GM21825 (cell line): ENCODE data around the gene EIF4G1.

ENCODE experiments used
- ATAC-seq: cut with Tn5 transposase; IDR thresholded peaks from one replicate; pipeline ENCODE4 v1.9.1; 2021; ENCODE audit warnings: mild to moderate bottlenecking, moderate library complexity; ENCODE audit not compliant: unreplicated experiment

EIF4G1 gene

DNA sequence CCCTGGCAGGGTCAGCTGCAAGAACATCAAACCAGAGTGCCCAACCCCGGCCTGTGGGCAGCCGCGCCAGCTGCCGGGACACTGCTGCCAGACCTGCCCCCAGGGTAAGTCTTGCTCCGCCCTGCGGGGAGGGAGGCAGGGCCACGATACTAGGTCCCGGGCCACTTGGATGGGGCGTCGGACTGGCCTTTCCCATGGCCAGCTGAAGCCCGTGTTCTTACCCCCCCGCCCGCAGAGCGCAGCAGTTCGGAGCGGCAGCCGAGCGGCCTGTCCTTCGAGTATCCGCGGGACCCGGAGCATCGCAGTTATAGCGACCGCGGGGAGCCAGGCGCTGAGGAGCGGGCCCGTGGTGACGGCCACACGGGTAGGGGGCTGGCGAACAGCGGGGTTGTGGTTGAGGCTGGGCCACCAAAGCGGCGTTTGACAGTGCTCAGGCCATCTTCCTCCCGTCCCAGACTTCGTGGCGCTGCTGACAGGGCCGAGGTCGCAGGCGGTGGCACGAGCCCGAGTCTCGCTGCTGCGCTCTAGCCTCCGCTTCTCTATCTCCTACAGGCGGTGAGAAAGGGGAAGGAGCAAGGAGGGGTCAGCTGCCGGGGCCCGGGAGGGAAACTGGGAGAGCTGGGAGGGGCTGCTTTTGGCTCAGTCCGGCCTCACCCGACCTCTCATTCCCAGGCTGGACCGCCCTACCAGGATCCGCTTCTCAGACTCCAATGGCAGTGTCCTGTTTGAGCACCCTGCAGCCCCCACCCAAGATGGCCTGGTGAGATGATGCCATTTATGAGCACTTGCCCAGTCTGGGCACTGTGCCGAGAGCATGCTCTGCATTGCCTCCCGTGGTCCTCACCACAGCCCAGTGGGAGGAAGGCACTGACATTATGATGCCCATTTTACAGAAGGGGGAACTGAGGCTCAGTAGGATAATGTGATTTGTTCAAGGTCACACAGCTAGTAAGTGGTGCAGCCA, 67.1 kb downstream of the EIF4G1 start:
- ATAC-seq = no peak

DNA sequence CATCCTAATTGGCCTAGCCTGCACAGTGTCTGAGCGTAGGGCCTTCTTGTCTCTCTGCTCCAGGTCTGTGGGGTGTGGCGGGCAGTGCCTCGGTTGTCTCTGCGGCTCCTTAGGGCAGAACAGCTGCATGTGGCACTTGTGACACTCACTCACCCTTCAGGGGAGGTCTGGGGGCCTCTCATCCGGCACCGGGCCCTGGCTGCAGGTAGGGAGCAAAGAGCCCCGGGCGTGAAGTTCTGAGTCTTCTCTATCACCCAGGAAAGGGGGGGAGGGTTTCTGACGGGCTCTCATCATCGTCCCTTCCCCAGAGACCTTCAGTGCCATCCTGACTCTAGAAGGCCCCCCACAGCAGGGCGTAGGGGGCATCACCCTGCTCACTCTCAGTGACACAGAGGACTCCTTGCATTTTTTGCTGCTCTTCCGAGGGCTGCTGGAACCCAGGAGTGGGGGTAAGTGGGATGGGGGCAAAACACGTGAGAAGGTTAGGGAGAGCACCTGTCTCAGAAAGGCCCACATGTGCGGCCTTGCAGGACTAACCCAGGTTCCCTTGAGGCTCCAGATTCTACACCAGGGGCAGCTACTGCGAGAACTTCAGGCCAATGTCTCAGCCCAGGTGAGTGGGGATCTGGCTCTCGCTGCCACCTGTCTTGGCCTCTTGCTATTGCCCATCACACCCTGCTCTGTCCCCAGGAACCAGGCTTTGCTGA, 68.1 kb downstream of the EIF4G1 start:
- ATAC-seq = no peak

DNA sequence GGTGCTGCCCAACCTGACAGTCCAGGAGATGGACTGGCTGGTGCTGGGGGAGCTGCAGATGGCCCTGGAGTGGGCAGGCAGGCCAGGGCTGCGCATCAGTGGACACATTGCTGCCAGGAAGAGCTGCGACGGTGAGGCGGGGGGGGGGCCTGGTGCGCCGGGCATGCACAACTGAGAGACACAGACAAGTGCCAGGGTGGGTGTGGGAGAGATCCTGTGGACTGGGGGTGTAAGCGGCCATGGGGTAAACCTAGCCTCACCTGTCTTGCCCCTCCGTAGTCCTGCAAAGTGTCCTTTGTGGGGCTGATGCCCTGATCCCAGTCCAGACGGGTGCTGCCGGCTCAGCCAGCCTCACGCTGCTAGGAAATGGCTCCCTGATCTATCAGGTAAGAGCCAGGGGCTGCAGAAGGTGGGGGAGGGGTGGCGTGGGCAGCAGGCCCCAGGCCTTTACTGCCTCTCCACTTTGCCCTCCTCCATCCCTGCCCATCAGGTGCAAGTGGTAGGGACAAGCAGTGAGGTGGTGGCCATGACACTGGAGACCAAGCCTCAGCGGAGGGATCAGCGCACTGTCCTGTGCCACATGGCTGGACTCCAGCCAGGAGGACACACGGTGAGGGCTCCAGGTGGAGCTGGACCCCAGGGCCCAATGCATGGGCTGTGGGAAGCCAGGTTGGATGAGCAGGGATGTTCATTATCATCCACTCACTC, 68.8 kb downstream of the EIF4G1 start:
- no peak for ATAC-seq

DNA sequence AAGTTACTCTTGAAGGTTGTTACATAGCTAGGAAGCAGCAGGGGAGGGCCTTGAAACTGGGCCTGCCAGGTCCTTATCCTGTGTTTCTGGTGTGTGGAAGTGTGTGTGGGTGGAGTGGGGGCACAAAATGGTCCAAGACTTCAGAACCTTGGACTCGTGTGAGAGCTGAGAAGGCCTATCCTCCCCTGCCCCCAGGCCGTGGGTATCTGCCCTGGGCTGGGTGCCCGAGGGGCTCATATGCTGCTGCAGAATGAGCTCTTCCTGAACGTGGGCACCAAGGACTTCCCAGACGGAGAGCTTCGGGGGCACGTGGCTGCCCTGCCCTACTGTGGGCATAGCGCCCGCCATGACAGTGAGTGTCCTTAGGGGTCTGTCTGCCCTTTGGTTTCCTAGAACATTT, 69.9 kb downstream of the EIF4G1 start:
- no peak for ATAC-seq
